HepG2 (cell line): Measurements from ENCODE around the gene WWP2. TPM values are rescaled to one million over a fixed set of nuclear protein-coding genes. Genes with fewer than 3 reads are reported as not detected.

Experiments
- ATF4 ChIP-seq, 2 experiments: fragments of 450-650 bp in 1 of 2; sonication (generic) in 1 of 2; formaldehyde crosslinking; IDR thresholded peaks; 2 replicates each; pipeline versions ENCODE4 v1.5.0 to v1.8.0; 2020 to 2022; ENCODE audit warnings: mild to moderate bottlenecking in 1 of 2, missing genetic modification reagents in 1 of 2
- CBFB ChIP-seq: sonication (generic); formaldehyde crosslinking; IDR thresholded peaks from 2 replicates; pipeline ENCODE4 v1.4.0; 2020; ENCODE audit warnings: missing genetic modification reagents
- JDP2 ChIP-seq: sonication (generic); formaldehyde crosslinking; IDR thresholded peaks from 2 replicates; pipeline ENCODE4 v1.8.1; 2022; ENCODE audit warnings: missing genetic modification reagents, borderline replicate concordance
- JUN ChIP-seq: sonication (generic); formaldehyde crosslinking; IDR thresholded peaks from 2 replicates; pipeline ENCODE4 v1.4.0; 2020; ENCODE audit warnings: mild to moderate bottlenecking, missing genetic modification reagents
- KDM6A ChIP-seq: IDR thresholded peaks from 2 replicates; pipeline ENCODE4 v1.6.1; 2016; ENCODE audit warnings: low read depth
- MAFK ChIP-seq, 2 experiments: IDR thresholded peaks in 1 of 2; conservative IDR thresholded peaks in 1 of 2; 2 replicates each; pipeline ENCODE4 v1.6.1; 2011; ENCODE audit warnings: improper control_type of control experiment in 2 of 2, low read length in 2 of 2
- MEF2D ChIP-seq: sonication (generic); formaldehyde crosslinking; IDR thresholded peaks from 2 replicates; pipeline ENCODE4 v1.5.1; 2020; ENCODE audit warnings: mild to moderate bottlenecking, missing genetic modification reagents
- PAF1 ChIP-seq: IDR thresholded peaks from 2 replicates; pipeline ENCODE4 v1.6.1; 2016; ENCODE audit warnings: missing genetic modification reagents, missing compliant biosample characterization
- PHF21A ChIP-seq: sonication (generic); formaldehyde crosslinking; IDR thresholded peaks from 2 replicates; pipeline ENCODE4 v1.5.0; 2020; ENCODE audit warnings: mild to moderate bottlenecking, missing genetic modification reagents
- POLR2A ChIP-seq, 2 experiments: IDR thresholded peaks; 2 replicates each; pipeline ENCODE4 v1.6.1; 2011; ENCODE audit warnings: low read depth in 2 of 2, low read length in 2 of 2, mild to moderate bottlenecking in 1 of 2, moderate library complexity in 1 of 2; ENCODE audit not compliant: insufficient read depth in 1 of 2
- RCOR2 ChIP-seq: IDR thresholded peaks from 2 replicates; pipeline ENCODE4 v1.6.1; 2016; ENCODE audit warnings: missing biosample characterization, missing genetic modification reagents
- TCF12 ChIP-seq, 2 experiments: fragments of 450-650 bp in 1 of 2; sonication (generic) in 1 of 2; formaldehyde crosslinking in 1 of 2; IDR thresholded peaks; 2 replicates each; pipeline versions ENCODE4 v1.6.1 to v1.8.0; 2017 to 2022; ENCODE audit warnings: antibody characterized with exemption in 1 of 2, mild to moderate bottlenecking in 1 of 2, missing genetic modification reagents in 1 of 2, moderate library complexity in 1 of 2
- ZBTB42 ChIP-seq: sonication (generic); formaldehyde crosslinking; IDR thresholded peaks from 2 replicates; pipeline ENCODE4 v1.5.0; 2020; ENCODE audit warnings: mild to moderate bottlenecking, missing genetic modification reagents
- ZBTB7A ChIP-seq: sonication (generic); formaldehyde crosslinking; IDR thresholded peaks from 2 replicates; pipeline ENCODE4 v1.8.0; 2022; ENCODE audit warnings: mild to moderate bottlenecking, missing genetic modification reagents
- ZGPAT ChIP-seq: IDR thresholded peaks from 2 replicates; pipeline ENCODE4 v1.6.1; 2016; ENCODE audit warnings: mild to moderate bottlenecking
- ZNF343 ChIP-seq: sonication (generic); formaldehyde crosslinking; IDR thresholded peaks from 2 replicates; pipeline ENCODE4 v1.4.0; 2020; ENCODE audit warnings: mild to moderate bottlenecking, missing genetic modification reagents
- ZNF7 ChIP-seq: IDR thresholded peaks from 2 replicates; pipeline ENCODE4 v1.6.1; 2016; ENCODE audit warnings: missing biosample characterization, missing genetic modification reagents
- ZNF749 ChIP-seq: sonication (generic); formaldehyde crosslinking; IDR thresholded peaks from 2 replicates; pipeline ENCODE4 v1.8.0; 2022; ENCODE audit warnings: mild to moderate bottlenecking, missing genetic modification reagents, moderate library complexity, borderline replicate concordance
- polyA plus RNA-seq, 8 experiments: library from polyadenylated mRNA; depleted of rRNA in 3 of 8; stranded (reverse) in 7 of 8; unstranded in 1 of 8; fragments of >200 nt; fragmentation: Illumina TruSeq in 4 of 8; extraction: Trizol in 4 of 8; gene quantifications; 2 replicates each; pipeline versions ENCODE4 v1.2.1 to v1.2.3, GENCODE V29; 2011 to 2016; ENCODE audit warnings: low read depth in 4 of 8, missing spikeins in 1 of 8, mixed read lengths in 1 of 8; ENCODE audit not compliant: insufficient read depth in 1 of 8
- total RNA-seq, 5 experiments: library from RNA; depleted of rRNA; stranded (reverse); fragments of >200 nt; fragmentation: Illumina TruSeq; extraction: Trizol; gene quantifications; 2 replicates each; pipeline ENCODE4 v1.2.3, GENCODE V29; 2016; ENCODE audit warnings: low read depth in 1 of 5
- TF ChIP-seq, protein P1 (sequence below): sonication (generic); formaldehyde crosslinking; IDR thresholded peaks from 2 replicates; pipeline ENCODE4 v1.5.1; 2020; ENCODE audit warnings: mild to moderate bottlenecking, missing genetic modification reagents, borderline replicate concordance
- TF ChIP-seq, protein P2 (sequence below): sonication (generic); formaldehyde crosslinking; IDR thresholded peaks from 2 replicates; pipeline ENCODE4 v1.5.0; 2020; ENCODE audit warnings: mild to moderate bottlenecking, missing genetic modification reagents

The WWP2 gene
- total and polyA plus RNA-seq, 2 of the 13 experiments (the other 11 are each of a cell fraction or from before 2014, with no cell fraction given), result 11.4 to 28.2 TPM

DNA sequence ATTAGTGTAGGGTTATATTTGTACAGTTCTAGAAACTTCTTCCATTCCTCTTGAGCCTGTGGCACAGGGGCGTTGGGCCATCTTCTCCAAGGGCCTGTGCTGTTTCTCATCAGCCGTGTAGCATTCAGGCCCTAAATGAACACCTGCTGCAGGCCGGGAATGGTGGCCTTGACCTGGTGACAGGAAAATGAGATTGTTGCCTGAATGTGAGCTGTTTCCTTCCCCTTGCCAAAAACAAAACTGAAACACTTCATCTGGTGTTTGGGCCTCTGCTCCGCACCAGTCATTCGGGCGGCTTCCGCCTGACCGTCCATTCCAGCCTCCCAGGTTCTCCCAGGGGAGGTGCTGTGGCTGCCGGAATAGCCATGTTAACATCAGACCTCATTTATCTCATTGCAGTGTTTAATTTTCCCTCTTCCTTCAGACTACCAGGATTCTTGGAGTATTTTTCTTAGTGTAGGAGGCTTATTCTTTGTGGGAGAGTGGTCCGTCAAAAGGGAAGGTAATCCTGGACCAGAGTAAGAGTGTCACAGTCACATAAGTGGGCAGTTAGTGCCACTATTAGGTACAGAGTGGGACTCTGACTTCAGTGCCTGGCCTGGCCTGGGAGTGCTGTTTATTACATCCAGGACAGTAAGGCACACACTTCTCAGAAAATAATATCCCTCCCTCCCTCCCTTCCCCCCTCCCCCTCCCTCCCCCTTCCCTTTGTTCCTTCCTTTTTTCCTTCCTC, 61.9 kb downstream of the WWP2 start (continued):
- no peak for TF ChIP-seq ATF4 (CRISPR knock-in tag; IDR thresholded peaks at IDR 0.05)
- no peak for TF ChIP-seq MAFK (conservative IDR thresholded peaks at IDR 0.05 in 1 of 2, IDR thresholded peaks at IDR 0.05 in 1 of 2; ENCODE audit: low read length in 2 of 2)
- TF ChIP-seq PHF21A (CRISPR knock-in tag), result no peak
- no peak for TF ChIP-seq MEF2D (CRISPR knock-in tag)
- no peak for TF ChIP-seq ZNF343 (CRISPR knock-in tag)
- TF ChIP-seq ZBTB7A (CRISPR knock-in tag), result no peak
- no peak for TF ChIP-seq TCF12 (IDR thresholded peaks at IDR 0.05)
- TF ChIP-seq TCF12 (CRISPR knock-in tag; IDR thresholded peaks at IDR 0.05), result peak; percentile 66; the same call in 1 of the 2 replicates
- TF ChIP-seq ZNF7, result no peak
- TF ChIP-seq, protein P1, sequence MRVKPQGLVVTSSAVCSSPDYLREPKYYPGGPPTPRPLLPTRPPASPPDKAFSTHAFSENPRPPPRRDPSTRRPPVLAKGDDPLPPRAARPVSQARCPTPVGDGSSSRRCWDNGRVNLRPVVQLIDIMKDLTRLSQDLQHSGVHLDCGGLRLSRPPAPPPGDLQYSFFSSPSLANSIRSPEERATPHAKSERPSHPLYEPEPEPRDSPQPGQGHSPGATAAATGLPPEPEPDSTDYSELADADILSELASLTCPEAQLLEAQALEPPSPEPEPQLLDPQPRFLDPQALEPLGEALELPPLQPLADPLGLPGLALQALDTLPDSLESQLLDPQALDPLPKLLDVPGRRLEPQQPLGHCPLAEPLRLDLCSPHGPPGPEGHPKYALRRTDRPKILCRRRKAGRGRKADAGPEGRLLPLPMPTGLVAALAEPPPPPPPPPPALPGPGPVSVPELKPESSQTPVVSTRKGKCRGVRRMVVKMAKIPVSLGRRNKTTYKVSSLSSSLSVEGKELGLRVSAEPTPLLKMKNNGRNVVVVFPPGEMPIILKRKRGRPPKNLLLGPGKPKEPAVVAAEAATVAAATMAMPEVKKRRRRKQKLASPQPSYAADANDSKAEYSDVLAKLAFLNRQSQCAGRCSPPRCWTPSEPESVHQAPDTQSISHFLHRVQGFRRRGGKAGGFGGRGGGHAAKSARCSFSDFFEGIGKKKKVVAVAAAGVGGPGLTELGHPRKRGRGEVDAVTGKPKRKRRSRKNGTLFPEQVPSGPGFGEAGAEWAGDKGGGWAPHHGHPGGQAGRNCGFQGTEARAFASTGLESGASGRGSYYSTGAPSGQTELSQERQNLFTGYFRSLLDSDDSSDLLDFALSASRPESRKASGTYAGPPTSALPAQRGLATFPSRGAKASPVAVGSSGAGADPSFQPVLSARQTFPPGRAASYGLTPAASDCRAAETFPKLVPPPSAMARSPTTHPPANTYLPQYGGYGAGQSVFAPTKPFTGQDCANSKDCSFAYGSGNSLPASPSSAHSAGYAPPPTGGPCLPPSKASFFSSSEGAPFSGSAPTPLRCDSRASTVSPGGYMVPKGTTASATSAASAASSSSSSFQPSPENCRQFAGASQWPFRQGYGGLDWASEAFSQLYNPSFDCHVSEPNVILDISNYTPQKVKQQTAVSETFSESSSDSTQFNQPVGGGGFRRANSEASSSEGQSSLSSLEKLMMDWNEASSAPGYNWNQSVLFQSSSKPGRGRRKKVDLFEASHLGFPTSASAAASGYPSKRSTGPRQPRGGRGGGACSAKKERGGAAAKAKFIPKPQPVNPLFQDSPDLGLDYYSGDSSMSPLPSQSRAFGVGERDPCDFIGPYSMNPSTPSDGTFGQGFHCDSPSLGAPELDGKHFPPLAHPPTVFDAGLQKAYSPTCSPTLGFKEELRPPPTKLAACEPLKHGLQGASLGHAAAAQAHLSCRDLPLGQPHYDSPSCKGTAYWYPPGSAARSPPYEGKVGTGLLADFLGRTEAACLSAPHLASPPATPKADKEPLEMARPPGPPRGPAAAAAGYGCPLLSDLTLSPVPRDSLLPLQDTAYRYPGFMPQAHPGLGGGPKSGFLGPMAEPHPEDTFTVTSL (CRISPR knock-in tag), result peak; percentile 57; the same call in 1 of the 2 replicates
- no peak for TF ChIP-seq CBFB (CRISPR knock-in tag)
- no peak for TF ChIP-seq KDM6A (CRISPR knock-in tag)
- no peak for TF ChIP-seq POLR2A (IDR thresholded peaks at IDR 0.05; ENCODE audit: insufficient read depth in 1 of 2, low read depth in 2 of 2, low read length in 2 of 2)
- TF ChIP-seq PAF1, result no peak
- no peak for TF ChIP-seq JDP2 (CRISPR knock-in tag)
- no peak for TF ChIP-seq JUN (CRISPR knock-in tag)
- TF ChIP-seq ZBTB42 (CRISPR knock-in tag), result no peak
- 0 out of 2 replicates have a peak, but pooled peaks have one; percentile 50 for TF ChIP-seq ZGPAT (CRISPR knock-in tag)
- TF ChIP-seq, protein P2, sequence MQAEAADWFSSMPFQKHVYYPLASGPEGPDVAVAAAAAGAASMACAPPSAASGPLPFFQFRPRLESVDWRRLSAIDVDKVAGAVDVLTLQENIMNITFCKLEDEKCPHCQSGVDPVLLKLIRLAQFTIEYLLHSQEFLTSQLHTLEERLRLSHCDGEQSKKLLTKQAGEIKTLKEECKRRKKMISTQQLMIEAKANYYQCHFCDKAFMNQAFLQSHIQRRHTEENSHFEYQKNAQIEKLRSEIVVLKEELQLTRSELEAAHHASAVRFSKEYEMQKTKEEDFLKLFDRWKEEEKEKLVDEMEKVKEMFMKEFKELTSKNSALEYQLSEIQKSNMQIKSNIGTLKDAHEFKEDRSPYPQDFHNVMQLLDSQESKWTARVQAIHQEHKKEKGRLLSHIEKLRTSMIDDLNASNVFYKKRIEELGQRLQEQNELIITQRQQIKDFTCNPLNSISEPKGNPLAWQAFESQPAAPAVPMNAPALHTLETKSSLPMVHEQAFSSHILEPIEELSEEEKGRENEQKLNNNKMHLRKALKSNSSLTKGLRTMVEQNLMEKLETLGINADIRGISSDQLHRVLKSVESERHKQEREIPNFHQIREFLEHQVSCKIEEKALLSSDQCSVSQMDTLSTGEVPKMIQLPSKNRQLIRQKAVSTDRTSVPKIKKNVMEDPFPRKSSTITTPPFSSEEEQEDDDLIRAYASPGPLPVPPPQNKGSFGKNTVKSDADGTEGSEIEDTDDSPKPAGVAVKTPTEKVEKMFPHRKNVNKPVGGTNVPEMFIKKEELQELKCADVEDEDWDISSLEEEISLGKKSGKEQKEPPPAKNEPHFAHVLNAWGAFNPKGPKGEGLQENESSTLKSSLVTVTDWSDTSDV, result no peak
- no peak for TF ChIP-seq RCOR2
- TF ChIP-seq ZNF749, result no peak
